T-helper 2 cell treated with Interferon-gamma antibody and Interleukin-4, amounts not matched to agents 100 ng/mL and 5 ng/mL, for 36 hours (primary cell): ENCODE results near the gene CSPG4. TPM values are rescaled to one million over a fixed set of nuclear protein-coding genes. Genes with fewer than 3 reads are reported as not detected.
"Not testable (repeated sequence)": the region's sequence is repeated elsewhere in the genome, so short reads cannot be mapped to it uniquely, and the experiment has no call there.

Experiments used
- intact Hi-C: fragments of 100-400 bp; cut with micrococcal nuclease; formaldehyde crosslinking; loops from one replicate; pipeline ENCODE4 v1.15.1; 2023
- total RNA-seq: library from RNA; stranded (reverse); gene quantifications from 2 replicates; pipeline ENCODE4 v1.2.3, GENCODE V29; 2022

Gene CSPG4
- total RNA-seq, 1 donor from 2014 or later, result not detected

DNA sequence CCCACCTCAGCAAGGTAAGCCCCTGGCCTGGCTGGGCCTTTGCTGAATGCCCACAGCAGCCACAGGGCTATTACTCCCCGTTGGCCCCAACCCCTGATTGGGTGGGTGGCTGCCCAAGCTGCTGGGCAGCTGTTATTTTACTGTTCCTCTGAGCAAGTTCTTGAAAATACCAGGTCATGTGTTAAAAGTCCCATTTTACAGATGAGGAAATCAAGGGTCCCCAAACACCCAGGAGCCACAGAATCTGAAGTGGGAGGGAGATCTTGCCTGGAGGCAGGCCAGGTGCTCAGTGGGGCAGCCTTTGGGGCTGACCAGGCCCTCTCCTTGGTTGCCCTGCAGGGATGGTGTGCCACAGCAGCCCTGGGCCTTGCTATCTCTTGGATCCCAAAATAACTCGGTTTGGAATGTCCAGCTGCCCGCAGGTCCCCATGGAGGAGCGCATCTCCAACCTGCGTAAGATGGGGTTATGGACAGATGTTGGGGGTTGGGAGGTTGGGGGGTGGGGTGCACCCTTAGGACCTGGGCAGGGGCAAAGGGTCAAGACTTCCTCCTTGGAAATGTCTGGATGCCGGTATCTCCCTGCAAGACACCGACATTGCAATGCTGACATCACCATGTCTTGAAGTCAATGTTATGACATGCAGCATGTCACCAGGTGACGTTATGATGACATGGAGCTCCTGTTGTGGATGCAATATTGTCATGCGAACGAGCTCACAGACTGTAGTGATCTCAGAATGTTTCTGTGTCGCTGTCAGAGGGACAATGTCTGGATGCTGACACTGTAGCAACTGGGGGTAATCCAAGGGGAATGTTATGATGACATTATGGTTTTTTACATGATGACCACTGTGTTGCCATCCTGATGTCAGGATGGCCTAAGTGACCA, 13.3 kb upstream of the CSPG4 start:
- intact Hi-C loops, result no loop called here

DNA sequence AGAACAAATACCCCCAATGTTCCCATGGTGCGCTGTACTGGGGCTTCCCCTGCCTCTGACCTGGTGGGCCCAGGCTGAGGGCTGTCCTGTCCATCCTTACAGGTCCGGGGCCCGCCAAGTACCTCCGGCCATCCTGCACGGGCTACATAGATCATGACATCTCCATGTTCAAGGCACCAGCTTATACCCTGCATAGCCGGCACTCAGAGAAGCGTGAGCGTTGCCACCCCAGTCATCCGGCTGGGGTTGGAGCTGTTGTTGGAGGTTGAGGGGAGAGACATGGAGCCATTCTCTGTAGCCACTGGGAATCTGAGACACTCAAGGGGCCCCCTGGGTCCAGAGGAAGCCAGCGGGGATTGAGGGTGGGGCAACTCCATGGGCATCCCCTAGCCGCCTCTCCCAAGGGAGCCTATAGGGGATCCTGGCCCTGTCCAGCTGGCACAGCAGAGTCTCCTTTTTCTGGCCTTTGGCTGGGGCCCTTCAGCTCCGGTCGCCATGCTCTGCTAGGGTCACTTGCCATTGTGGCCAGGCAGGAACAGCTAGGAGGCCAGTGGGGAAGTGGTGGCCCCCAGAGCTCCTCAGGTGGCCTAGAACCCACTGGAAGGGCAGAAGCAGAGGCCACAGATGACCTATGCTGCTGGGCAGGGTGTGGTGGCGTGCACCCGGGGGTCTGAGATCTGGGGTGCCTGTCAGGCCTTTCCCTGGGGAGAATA, 12.5 kb upstream of the CSPG4 start:
- intact Hi-C loops, result no loop called here

DNA sequence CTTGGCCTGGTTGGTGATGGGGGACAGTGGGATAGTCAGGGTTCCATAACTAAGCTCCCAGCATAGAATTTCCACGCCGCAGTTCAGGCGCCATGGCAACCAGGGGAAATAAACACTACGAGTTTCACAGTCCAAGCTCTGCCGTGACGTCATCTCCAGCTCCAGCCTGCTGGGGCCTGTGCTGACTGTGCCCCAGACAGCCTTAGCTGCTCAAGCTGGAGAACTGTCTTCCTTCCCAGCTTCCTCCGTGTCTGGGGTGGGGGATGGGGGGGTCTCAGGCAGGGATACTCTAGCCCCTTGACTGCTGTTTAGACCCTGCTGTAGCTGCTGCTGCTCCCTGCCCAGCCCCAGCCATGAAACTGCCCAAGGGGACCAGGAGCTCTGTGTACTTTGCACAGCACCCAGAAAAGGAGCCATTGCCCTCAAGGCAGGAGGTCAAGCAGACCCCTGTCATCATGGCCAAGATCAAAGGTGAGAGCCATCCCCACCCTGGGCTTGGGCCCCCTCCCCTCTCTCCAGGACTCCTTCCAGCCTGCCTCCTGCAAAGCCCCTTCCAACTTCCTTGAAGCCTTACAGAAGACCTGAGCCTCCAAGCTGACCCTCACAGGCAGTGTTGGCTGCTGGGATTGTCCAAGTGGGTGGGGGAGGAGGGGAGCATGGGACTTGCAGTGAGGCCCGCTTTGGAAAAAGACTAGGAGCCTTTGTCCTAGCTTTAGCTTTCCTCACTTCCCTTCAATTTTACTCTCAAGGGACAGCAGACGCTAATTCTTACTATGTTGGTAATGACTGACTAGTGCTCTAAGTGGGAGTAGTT, 11.4 kb upstream of the CSPG4 start:
- intact Hi-C loops, result no loop called here

DNA sequence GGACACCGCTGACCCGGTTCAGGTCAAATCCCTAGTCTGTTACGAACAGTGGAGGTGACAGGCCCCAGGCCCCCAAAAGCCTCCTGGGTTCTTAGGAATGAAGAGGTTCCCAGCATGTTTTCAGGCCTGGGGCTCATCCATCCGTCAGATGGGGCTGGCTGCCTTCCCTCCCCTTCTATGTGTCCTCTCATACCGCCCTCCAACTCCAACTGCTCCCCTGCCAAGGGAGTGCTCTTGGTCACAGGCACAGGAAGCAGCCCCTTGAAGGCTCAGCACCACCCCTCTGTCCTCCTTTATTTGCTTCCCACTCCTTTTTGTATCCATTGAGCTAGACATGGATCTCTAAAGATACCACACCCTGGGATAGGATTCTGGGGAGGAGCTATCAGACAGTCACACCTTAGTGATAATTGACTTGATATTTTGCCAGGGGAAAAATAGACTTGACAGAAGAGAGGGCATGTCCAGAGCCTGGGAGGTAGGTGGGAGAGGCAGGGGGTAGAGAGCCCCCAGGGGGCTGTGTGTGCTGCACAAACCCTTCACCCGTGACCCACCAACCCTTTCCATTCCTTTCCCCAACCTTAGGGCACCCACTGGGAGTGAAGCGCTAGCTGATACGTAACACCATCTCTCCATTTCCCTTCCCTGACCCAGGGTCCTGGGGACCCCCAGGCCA, 10.7 kb upstream of the CSPG4 start:
- intact Hi-C loops, result no loop called here

DNA sequence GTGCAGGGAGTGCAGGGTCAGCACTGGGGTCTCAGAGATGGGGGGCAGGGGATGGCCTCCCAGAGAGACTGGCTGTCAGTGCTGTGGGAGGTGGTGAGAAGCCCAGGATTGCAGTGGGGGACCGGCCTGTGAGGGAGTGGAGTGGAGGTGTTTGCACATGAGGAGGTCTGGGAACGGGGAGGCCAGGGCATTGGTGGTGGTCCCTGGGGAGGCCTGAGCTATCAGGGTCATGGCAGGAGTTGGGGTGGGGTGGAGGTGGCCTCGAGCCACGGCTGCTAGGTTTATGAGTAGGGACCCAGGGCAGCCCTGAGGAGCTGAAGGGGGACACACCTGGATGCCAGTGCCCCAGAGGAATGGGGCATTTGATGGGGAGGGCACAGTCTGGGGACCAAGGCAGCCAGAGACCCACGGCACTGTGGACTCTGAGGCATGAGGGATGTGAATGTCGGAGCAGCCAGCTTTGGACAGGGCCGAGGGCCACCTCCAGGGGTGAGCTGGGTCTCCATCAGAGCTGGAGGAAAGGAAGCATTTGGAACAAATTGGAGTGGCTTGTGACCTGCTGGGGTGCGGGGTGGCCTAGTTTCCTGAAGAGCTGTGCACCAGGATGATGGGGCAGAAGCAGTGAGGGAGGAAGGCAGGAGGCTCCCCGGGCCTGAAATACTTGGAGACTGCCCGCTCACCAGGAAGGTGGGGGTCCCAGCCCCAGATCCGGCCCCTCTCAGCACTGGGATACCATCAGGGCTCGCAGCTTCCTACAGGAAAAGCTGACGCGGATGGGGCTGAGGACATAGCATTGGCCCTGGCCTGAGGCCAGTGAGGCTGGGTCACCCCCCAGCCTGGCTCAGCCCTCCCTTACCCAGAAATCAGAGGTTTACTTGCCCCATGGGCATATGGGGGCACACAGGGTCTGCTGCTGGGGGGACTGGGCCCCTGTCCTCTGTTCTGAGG, 9.5 kb upstream of the CSPG4 start:
- intact Hi-C loops, result no loop called here

DNA sequence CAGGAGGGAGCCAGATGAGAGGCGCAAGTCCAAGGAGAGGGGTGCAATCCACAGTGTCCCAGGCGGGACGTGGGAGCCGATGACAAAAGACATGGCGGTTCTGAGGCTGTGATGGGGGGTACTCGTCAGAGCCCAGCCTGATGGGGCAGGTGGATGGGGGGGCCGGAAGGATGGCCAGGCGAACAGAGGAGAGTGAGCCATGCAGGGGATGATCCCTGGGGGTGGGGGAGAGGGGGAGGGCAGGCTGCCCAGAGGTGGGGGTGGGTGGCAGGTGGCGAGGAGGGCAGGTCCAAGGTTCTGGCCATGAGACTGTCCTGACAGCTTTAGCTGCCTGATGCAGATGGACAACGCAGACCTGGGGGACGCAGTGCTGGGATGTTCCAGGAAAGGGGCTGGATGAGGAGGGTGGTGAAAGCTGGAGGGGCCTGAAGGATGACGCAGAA, 8.9 kb upstream of the CSPG4 start:
- intact Hi-C loops, result no loop called here

DNA sequence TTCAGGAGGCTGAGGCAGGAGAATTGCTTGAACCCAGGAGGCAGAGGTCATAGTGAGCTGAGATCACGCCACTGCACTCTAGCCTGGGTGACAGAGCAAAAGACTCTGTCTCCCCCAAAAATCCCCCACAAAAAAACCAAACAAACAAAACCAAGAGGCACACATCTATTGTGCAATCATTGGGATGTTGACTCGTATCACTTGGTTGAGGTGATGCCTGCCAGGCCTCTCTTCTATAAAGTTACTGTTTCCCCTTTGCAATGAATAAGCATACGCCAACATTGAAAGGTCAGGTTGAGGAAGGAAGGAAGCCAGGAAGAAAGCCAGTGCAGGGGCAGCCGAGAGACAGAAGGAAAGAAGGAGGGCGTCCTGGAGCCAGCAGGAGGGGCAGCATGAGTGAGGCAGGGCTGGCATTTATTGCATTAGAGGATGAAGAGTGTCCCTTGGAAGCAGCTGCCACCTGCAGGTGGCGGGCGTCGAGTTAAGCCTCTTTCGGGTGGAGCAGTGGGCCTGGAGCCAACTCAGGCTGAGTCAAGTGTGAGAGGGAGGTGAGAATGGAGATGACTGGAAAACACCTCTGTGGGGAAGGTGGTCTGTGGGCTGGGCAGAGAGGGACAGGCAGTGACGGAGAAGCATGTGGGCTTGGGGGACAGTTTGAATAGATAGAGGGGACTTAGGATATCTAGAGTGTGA, 8.3 kb upstream of the CSPG4 start:
- intact Hi-C loops, result no loop called here

DNA sequence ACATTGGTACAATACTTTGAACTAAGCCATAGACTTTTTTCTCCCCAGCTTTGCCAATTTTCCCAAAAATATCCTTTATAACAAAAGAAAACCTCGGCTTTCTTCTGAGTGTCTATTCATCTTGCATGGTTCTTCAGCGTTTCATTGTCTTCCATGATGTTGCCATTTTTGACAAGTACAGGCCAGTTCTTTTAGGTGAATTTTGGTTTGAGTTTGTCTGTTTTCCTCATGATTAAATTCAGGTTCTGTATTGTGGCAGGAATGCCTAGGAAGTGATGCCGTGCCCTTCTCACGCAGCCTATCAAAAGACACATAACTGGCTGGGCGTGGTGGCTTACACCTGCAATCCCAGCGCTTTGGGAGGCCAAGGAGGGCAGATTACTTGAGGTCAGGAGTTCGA, 7.6 kb upstream of the CSPG4 start:
- intact Hi-C loops, result no loop called here

DNA sequence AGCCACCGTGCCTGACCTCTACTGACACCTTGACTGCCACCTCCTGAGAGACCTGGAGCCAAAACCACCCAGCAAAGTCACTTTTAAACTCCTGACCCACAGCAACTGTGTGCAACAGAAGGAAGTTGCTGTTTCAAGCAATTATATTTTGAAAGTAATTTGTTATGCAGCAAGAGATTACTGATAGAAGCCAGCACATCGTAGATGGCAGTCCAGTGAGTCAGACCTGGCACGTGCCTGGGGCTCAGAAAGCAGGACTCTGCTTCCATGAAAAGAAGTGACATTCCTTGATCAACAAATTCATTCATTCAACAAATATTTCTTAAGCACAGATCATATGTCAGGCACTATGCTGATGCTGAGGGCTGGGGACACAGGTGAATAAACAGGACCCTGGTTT, 5.7 kb upstream of the CSPG4 start:
- intact Hi-C loops, result no loop called here

DNA sequence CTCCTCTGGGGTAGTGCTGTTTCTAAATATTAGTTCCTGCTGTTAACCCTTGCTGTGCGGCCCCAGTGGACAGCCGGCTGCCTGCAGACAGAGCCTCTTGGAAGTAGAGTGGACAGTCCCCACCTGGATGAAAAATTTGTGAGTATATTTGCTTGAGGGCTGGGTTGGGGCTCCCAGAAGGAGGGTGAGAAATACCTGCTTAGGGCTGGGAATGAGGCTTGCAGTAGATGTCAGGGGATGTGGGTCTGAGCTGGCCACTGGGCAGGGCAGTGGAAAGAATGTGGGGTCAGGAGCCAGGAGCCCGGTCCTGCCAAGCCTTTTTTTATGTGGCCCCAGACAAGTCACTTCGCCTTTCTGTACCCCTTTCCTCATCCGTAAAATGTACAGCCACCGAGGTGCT, 4.4 kb upstream of the CSPG4 start:
- intact Hi-C loops, result not testable (repeated sequence)

DNA sequence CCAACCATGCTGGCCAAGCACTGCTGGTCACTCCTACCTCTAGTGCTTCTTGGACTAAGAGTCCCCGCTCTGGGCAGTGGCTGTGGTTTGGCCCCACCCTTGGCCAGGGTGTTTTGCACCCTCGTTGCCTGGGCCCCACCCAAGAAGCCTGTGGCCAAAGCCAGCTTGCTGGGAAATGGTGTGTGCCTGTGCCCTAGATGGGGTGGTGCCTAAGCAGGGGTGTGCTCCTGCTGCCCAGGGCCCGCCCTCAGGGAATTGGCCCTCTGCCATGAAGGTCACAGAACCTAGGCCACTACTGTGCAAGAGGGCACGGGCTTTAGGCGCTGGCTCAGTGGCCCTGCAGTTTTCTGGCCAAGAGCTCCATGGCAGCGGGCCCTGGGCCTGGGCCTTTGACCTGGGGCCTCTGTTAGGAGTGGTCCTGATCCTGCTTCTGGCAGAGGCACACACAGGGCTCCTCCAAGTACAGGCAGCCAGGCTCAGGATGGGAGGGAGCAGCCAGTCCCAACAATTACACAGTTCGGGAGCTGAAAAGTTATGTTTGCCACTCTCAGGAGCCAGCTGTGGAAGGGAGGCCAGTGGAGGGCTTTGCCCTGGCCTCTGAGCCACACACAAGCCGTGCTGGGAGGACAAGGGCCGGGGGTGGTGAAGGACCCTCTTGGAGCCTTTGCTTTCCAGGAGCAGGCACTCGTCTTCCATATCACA, 3.8 kb upstream of the CSPG4 start:
- intact Hi-C loops, result not testable (repeated sequence)

DNA sequence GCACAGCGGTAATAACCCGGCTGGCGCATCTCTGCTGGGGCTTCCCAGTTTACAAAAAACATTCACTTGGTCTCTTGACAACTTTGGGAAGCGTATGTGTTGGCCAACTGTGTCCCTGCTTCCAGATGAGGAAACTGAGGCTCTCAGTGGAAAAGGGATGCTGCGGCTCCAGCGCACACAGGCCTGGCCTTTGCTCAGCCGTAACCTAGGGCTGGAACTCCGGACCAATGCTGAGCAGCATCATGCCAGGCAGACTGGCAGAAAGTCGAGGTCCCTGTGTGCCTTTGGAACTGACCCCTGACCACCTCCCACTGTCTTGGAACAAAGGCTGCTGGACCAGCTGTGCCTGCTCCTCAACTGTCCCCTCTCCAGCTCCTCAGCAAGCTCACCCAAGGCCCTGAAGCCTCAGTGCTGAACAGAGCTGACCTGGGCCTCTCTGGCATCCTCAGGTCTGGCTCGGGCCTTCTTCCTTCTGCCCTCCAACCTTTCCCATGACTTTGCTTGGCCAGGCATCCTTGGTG, 2.7 kb upstream of the CSPG4 start:
- intact Hi-C loops, result not testable (repeated sequence)

DNA sequence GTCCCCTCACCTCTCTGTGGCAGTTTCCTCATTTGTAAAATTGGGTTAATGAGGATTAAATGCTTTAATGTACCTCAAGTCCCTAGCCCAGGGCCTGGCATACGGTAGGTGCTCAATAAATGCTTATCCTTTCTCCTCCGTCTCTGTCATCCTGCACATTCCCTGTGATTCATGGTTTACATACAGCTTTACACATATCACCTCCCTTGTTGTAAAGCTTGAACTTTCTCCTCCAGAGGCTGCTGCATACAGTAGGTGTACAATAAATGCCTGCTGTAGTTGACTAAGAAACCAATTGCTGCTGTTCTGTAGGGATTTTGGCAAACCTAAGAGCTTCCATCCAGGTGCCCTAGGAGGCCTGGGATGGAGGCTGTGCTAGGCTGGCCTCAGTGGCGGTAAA, 1.5 kb upstream of the CSPG4 start:
- intact Hi-C loops, result no loop called here

DNA sequence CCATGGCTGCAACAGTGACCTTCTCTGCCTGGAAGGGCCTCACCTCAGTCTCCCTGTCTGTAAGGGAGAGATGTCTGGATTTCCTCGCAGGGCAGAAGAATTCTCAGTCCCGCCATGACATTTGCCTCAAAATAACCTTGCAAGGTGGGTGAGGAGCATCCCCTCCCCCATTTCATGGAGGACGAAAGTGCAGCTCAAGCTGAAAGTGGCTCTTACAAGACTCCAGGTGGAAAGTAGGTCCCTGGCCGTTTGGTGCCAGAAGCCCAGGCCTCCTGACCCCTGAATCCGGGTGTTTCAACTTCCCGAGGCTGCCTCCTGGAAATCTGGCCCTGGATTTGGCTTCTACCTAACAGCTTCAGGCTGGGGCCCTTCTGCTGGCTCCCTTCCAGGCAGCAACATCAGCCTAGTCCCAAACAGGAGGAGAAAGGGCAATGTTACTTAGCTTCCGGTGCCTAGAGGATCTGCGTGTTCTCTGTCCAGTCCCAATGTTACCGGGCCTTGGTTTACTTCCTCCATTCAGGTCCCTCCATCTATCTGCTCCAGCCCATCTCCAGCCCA, 769 bp upstream of the CSPG4 start:
- intact Hi-C loops, result no loop called here

DNA sequence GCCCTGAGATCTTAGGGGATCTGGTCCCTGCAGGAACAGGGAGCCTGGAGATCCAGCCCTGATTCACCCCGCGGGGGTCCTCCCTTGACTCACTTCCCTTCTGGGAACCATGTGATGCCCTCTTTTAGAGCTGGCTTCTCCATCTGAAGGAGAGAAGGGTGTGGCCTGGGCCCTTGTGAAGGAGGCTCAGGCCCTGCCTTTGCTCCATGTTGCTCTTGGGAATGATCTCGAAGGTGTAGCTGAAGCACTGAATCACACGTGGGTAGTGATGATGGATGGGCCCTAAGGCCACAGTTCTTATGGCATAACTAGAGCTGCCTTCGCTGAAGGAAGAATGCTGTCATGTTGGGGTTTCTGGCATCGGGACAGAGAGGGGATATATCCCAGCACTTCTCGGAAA, 1.2 kb downstream of the CSPG4 start:
- intact Hi-C loops, result not testable (repeated sequence)

DNA sequence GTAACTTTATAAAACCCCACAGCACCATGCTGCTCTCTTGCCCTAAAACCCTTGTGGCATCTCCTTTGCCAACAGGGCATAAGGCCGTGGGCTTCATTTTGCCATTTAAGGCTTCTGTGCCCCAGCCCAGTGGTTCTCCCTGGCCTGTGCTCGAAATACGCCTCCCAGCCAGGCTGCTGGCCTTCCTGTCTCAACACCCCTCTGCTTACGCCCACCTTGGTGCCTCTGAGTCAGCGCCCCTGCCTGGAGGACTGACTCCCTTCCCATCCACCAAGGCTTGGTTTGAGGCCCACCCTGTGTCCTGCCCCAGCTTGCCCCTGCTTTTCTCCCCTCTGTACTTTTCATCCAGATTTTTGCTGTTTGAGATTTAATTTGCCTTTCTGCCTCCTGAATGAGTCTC, 1.8 kb downstream of the CSPG4 start:
- intact Hi-C loops, result not testable (repeated sequence)

DNA sequence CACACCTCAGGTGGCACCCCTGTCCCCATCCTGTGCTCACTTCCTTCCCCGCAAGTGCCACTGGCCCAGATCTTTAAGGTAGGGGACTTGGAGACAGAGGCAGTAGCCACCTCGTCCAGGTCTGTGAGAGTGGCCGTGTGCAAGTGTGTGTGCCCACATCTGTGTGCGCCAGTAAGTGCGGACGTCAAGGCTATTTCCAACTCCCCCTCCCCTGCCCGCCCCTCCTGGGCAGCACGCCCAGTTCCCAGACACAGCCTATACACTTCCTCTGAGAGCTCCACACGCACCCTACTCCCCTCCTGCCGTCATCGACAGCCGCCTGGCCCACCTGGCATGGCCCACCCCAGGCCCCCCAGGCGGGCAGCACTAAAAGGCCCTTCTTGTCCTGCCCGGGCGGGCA, 3.2 kb downstream of the CSPG4 start:
- intact Hi-C loops, result not testable (repeated sequence)

DNA sequence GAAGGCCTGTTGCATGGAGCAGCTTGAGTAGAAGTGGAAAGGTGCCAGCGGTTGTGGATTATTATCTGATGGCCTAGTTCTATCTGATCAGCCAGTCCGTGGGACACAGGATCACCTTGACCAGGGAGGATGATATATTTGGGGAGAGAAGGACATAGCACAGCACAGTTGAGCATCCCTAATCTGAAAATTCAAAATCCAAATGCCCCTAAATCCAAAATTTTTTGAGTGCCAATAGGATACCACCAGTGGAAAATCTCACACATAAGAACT, 6.0 kb downstream of the CSPG4 start:
- intact Hi-C loops, result no loop called here
